Cortex of kidney (tissue), 1 donor: ENCODE results near the gene RPS10.

ENCODE experiments used
- DNase-seq: peaks from one replicate; lab custom pipeline; 2025; lab: John Stamatoyannopoulos, UW

The RPS10 gene

DNA sequence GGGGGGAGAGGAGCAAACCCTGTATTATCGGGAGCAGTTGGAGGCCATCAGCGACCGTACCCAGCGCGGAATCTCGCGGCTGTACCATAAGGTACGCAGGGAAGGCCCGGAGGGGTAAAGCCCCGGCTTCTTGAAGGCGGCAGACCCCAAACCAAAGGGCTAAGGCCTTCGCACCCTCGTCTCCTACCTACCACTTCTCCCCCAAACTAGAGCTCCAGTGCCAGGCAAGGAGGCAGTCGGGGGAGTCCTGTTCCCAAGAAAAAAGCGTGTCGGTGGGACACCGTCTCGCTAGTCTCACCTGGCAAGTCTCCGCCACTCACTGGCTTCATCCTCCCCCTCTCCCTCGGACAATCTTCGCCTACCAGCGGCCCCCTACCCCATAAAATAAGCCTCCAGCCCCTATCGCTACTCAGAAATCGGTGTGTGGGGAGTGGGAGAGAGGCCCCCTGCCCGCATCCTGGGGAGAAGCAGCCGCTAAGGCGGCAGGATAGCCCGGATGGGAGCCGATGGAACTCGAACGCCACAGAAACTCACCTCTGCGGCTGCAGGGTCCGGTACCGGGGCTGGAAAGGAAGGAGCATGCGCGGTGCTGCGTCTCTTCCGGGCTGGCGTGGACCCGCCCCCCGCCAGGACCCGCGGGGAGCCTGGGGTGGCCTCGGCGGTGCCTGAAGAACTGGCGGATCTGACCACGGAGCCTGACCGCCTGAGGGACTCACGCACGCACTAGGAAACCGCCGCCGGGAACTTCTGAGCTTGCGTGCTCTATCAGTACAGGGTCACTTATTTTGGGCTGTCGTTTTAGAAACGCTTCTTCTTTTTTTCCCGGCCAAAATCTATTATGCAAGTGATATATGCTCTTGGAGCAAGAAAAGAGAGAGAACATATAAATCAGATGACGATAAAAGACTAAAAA lies at the start of gene RPS10:
TSS of gene RPS10 (minus strand) at position 572 of the 913 bp plus-strand sequence. CDS start 848 bp downstream, outside the sequence.
- peak; percentile 77 for DNase-seq

GRCh38 chr6:34475238-34475682 lies 49.4 kb upstream of the RPS10 start:
- no peak for DNase-seq

DNA sequence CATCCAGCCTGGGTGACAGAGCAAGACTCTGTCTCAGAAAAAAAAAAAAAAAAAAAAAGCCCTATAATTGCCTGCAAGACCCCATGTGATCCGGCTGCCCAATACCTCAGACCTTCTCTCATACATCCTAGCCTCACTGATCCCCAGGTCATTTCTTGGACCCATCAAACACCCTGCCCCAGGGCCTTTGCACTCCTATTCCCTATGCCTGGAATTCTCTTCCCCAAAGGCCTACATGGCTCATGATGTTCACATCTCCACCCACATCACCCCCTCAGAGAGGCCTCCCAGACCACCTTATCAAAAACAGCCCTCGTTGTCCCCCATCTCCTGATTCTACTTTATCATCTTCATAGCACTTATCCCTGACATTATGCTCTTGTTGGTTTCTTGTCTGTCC lies 48.9 kb upstream of the RPS10 start:
- DNase-seq = no peak

- no peak for DNase-seq
Observed at GRCh38 chr6:34473967-34474366, 48.1 kb upstream of the RPS10 start.

DNA sequence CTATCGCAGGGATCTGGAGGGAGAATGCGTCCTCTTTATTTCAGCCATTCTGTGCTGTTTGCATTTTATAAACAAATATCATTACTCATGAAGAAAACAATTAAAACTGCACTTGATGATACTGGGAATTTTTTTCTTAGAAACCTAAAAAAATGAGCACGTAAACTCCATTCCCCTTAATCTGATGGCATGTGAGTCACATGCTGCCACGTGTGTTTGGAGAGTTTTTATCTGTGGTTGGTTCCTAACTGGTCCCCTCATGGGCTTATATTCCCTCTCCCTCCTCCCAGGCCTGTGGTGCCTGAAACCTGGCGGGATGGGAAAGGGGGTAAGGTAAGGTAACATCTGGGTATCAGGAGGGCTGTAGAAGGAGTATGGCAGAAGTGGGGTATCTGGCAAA lies 46.6 kb upstream of the RPS10 start:
- DNase-seq = no peak

GRCh38 chr6:34469499-34469898 lies 43.6 kb upstream of the RPS10 start:
- DNase-seq = no peak

DNA sequence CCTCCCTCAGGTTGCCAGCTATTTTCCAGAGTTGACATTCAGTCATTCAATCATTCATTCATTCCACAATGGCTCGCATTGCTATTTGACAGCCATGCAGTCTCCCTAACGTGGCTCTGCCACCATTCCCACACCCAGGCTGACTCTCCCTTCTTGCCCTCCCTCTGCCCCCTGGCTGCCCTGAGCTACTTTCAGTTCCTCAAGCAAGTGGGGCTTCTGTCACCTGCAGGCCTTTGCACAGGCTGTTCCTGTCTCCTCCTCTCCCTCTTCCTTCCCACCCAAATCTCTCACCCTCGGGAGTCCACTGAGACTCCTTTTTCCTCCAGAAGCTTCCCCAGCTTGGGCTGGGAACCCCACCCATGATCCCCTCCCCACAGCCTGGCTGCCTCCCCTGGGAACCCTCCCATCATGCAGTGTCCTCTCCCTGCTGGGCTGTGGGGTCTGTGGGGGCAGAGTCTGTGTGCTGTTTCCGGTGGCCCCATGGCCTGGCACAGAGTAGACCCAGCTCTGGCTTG lies 42.6 kb upstream of the RPS10 start:
- DNase-seq = no peak

DNA sequence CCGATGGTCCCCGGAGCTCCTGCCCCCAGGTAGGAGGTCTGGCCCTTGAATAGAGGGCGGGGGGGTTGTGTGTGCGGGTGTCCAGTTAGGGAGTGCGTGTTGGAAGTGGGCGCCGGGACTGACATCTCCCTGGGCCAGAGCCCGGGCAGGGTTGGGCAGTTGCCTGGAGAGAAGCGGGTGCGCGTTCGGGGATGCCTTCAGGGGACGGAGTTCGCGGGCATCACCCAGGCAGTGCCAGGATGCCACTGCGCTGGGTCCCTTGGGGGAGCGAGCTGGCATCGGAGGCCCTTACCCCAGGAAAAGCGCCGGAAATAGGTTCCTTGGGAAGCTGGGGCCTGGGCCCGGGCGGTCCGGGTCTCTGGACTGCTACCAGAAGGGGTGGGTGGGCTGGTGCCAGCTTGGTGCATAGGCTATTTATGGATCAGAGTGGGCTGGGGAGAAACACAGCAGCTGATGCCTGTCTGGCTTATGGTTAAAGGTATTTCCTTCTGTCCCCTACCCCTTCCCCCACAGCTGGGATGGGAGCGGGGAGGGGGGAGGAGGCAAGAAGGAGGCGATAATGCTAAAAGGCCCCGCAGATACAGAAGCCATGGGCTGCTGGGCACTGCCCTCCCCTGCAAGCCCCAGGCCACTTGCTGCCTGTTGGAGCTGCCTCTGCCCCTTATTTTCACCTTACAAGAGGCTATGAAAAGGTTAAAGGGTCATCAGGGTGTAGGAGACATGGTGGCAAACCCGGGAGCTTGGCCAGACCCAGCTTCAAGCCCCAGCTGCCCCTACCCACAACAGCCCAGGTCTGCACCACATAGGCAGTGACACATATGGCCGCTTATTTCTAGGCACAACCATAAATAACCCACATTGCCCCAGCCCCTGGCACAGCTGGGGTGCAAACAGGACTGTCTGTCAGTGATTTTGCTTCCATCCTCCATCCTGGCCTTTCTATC lies 40.6 kb upstream of the RPS10 start:
- DNase-seq = no peak

GRCh38 chr6:34465531-34466241 lies 39.8 kb upstream of the RPS10 start, which contains the start of gene PACSIN1:
Gene PACSIN1 (plus strand): TSS chr6:34466076. CDS start chr6:34526306, 60,230 bp downstream.
- DNase-seq = no peak

DNA sequence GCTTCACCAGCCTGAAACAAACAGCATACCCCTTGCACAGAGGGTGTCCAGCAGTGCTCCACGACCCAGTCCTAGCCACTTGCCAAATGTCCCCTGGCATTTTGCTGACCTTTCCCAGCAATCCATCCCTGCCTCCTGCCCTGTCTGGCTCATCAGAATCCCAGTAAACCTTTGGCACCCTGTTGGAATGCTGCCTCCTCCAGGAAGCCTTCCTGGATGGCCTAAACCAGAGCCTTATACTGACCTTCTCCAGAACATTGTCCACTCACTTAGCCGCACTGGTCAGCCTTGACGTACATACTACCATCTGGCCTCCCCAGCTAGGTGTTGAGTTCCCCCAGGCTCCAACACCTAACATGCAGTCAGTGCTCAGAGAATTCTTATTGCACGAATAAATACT lies 38.0 kb upstream of the RPS10 start:
- no peak for DNase-seq

DNA sequence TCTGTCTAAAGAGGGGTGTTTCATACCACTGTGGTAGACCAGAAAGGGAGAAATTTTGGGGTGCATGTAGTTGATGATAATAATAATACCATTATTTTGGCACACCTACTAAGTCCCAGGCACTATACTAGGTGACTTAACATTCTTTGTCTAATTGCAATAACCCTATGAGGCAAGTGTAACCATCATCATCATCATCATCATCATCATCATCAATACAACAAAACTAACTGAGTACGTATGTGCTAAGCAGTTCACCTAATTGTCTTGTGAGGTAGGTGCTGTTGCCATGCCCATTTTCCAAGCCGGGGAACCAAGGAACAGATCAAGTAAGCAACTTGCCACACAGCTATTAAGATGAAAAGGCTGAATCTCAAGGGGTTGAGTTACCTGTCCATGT lies 37.4 kb upstream of the RPS10 start:
- no peak for DNase-seq

DNA sequence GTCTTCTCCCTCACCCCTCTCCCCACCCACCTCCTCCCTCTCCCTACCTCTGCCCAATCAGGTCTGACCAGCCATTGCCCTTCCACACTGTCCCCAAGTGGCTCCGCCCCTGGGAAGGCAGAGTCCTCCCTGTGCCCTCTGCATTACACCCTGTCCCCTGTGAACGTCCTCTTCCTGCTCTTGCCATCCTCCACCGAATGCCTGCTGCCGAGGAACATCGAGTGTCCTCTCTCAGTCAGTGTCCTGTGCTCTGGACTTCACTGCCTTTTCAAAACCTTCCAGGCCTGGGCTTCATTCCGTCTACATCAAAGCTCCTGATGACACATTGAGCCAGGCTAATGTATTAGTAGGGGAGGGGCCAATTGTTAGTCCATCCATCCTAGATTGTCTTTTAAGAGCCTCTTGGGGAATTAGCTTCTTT lies 36.7 kb upstream of the RPS10 start:
- no peak for DNase-seq

GRCh38 chr6:34462010-34462409 lies 36.1 kb upstream of the RPS10 start:
- DNase-seq = no peak

- DNase-seq = no peak
Observed at GRCh38 chr6:34460796-34461507, 35.1 kb upstream of the RPS10 start.

DNA sequence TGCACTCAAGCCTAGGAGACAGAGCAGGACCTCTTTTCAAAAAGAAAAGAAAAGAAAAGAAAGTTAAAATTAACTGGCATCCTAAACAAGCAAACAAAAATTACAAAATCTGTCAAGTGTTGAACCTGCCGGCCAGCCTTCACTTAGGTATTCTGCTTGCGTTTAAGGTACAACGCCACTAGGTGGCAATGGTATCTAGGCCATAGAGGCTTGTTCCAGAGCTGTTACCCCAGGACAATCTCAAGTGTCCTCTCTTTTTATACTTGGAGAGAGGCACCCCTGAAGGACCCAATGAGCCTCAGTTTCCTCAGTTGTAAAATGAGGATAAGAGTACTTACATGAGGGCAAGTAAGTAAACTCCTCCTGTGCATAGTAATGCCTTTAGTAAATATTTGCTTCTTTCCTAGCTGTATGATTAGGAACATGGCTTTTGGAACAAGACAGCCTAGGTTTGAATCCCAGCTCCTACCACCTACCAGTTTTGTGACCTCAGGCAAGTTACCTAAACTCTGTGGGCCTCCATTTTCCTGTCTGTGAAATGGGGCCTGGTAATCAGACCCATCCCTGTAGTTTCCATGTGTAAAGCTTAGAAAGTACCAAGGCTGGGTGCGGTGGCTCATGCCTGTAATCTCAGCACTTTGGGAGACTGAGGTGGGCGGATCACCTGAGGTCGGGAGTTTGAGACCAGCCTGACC lies 34.2 kb upstream of the RPS10 start:
- no peak for DNase-seq

- DNase-seq = no peak
Observed at GRCh38 chr6:34457742-34458735, 32.2 kb upstream of the RPS10 start.

GRCh38 chr6:34457382-34457741 lies 31.5 kb upstream of the RPS10 start:
- no peak for DNase-seq

DNA sequence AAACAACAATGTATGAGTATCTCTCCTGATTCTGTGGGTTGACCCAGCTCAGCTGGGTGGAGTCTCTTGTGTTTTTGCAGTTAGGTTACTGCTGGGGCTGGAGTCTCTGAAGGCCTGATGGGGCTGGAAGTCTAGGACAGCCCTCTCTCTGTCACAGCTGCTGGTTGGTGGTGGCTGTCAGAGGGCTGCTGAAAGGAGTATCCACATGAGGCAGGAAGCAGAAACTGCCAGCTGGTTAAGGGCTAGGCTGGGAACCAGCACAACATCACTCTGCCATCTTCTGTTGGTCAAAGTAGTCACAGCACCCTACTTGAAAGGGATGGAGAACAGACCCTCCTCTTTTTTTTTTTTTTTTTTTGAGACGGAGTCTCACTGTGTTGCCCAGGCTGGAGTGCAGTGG lies 30.0 kb upstream of the RPS10 start:
- DNase-seq = no peak

DNA sequence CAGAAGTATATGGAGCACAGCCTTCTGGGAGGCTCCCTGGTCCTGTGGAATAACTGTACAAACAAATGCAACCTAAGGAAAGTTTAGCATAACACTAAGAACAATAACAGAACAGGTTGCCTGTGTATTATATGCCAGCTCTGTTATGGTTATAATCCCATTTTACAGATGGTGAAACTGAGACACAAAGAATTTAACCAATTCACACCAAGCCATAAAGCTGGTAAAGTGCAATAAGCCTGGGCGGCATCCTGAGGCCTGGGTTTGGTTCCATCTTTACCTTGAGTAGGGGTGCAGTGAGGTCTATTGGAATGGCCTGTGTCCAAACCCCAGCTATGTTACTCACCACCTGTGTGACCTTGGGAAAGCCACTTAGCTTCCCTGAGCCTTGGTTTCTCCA lies 25.3 kb upstream of the RPS10 start:
- DNase-seq = no peak
